ENCODE data around the gene DCLK1.

GRCh38 chr13:35848336-35849255, 282.6 kb downstream of the DCLK1 start:
- TF ChIP-seq CTCF (IDR thresholded peaks at IDR 0.05) = no peak
- no peak for TF ChIP-seq POLR2A (IDR thresholded peaks at IDR 0.05)
